PC-3 (cell line): ENCODE results near the gene EMP2.

Experiments used
- CTCF ChIP-seq: fragments of 300-600 bp; sonication (generic); conservative IDR thresholded peaks from 2 replicates; pipeline ENCODE4 v1.5.1; 2017; ENCODE audit warnings: antibody characterized with exemption, low read depth, mild to moderate bottlenecking, low read length
- EZH2 ChIP-seq: fragments of 300-600 bp; sonication (generic); IDR thresholded peaks from one replicate; pipeline ENCODE4 v1.6.1; 2017; ENCODE audit warnings: antibody characterized with exemption, mild to moderate bottlenecking, low read length; ENCODE audit not compliant: unreplicated experiment
- EZH2phosphoT487 ChIP-seq: fragments of 300-600 bp; sonication (generic); IDR thresholded peaks from 2 replicates; pipeline ENCODE4 v1.6.1; 2018; ENCODE audit warnings: mild to moderate bottlenecking, antibody characterized with exemption, low read length, borderline replicate concordance

- TF ChIP-seq EZH2: no peak
- TF ChIP-seq CTCF: no peak
- TF ChIP-seq EZH2phosphoT487: no peak
Measured at GRCh38 chr16:10528635-10529034, 51.8 kb downstream of the EMP2 start.
